T47D (cell line): ENCODE data around the gene FGFBP1.
"Not testable (repeated sequence)": the region's sequence is repeated elsewhere in the genome, so short reads cannot be mapped to it uniquely, and the experiment has no call there.

Experiments
- DNase-seq, 2 experiments: peaks; one replicate each; pipeline versions ENCODE4 v3.0.0 to v3.0.0-alpha.2; 2011 to 2012; ENCODE audit warnings: low read depth in 1 of 2, low spot score in 1 of 2
- JUND ChIP-seq: IDR thresholded peaks from 2 replicates; pipeline ENCODE4 v1.6.1; 2012; ENCODE audit warnings: low read depth
- in situ Hi-C: cut with HindIII; loops from 2 replicates; pipeline ENCODE4 v1.10.0; 2016; ENCODE audit warnings: low sequenced_read_pairs, low pct_unique_long_range_greater_than_20kb

Gene FGFBP1

DNA sequence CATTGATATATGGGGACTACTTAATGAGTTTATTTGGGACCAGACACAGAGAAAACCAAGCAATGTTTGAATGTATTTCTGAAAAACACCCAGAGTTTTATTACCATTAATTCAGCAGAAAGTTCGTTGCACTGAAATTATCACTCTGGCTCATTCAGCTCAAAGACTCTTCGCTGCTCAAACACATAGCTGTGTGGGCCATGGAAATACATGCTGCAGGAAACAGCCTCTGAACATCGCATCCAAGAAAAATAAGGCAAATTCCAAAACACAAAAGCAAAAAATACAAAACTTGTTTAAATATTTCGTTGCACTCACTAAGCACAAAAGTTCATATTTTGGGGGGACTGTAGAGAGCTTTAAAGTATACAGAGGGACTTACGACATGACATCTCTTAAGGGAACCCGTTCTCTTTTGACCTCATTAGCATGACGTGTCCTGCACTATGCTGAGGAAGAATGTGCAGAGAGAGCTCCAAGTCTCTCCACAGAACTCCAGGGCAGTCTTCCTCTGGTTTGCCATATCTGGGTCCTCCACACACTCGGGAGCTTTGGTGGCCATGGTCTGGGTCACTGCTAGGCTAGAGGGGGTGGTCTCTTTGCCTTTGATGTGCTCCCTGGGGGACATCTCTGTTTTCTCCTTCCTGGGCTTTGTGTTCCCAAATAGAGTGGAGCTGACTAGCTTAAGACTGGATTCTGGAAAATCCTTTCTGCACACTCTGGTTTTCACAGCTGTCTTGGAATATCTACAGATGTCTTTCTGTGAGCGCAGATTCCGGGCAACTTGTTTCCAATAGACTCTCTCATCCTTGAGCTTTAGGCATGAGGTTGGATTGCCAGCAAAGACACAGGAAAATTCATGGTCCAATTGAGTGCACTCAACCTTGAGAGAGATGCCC lies 2.8 kb downstream of the FGFBP1 start:
- in situ Hi-C loops, result no loop called here
- DNase-seq, result no peak
- no peak for TF ChIP-seq JUND

DNA sequence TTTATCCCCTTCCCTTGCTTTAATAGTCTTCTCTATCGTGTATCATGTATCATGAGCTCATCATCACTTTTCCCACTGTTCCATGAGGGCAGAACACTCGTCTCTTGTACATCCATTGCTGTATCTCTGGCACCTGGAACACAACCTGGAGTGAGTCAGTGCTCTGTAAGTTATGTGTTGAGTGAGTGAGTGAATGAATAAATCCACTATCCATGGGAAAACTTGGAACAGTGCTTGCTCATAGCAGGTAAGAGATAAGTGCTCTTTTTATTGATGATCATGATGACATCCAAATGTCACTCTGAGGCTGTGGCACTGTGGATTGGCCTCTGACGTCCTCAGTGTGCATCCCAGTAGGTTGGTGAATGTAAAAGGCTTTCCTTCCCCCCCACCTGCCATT lies 4.3 kb downstream of the FGFBP1 start:
- in situ Hi-C loops, result no loop called here
- TF ChIP-seq JUND, result no peak
- no peak for DNase-seq

DNA sequence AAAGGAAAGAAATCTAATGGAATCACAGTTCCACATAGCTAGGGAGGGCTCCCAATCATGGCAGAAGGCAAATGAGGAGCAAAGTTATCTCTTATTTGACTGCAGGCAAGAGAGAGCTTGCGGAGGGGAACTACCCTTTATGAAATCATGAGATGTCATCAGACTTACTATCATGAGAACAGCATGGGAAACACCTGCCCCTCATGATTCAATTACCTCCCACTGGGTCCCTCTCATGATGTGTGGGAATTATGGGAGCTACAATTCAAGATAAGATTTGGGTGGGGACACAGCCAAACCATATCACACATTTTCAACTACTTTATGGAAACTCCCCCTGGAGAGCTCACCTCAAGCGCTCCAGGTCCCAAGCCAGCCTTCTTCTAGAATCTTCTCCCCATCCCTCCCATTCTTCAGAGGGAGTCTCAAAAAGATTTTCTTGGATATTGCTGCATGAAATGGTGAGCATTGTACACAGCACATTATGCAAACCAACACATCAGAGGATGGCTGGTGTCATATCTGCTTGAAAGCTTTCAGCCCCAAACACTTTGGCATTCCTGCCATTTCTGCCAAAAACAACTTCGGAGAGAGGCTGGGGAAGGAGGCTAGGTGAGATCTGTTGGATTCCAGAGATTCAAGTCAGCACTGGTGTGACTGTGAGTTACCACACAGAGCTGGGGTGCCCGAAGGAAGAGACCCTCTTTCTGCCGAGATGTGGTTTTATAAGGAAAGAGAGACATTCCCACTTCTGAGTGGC lies 6.9 kb downstream of the FGFBP1 start:
- no peak for TF ChIP-seq JUND
- no peak for DNase-seq
- in situ Hi-C loops, result no loop called here

DNA sequence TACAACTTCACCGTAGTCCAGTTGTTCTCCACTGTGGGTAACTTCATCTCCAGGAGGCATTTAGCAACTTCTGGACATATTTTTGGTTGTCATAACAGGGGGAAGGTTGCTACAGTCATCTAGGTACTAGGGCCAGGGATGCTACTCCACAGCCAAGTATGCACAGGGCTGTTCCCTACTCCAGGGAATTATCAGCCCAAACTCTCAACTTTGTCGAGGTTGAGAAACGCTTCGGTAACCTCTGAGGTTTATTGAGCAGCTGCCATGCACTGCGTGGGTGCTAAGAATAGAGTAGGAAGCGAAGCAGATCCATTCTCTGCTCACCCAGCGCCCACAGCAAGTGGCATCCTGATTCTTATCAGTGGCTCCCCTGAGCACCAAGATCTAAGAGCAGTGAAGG lies 8.2 kb downstream of the FGFBP1 start:
- in situ Hi-C loops, result no loop called here
- DNase-seq, result no peak
- no peak for TF ChIP-seq JUND

DNA sequence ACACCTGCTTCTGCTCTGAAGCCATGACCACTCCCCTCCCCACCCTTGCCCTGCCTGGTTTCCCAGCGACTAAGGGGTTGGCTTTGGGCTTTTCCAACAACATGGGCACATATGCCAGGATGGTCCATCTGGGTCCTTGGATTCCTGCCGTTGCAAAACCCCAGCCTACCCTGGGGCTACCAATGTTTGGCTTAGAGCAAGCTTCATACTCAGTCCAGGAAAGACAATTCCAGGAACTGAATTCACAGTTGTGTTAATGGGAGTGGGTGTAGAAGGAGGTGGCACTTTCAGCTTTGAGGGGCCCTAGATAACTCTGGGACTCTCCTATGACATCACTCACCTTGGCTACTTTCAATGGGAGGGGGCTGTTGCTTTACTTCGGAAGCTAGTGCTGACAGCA lies 9.0 kb downstream of the FGFBP1 start:
- no peak for TF ChIP-seq JUND

DNA sequence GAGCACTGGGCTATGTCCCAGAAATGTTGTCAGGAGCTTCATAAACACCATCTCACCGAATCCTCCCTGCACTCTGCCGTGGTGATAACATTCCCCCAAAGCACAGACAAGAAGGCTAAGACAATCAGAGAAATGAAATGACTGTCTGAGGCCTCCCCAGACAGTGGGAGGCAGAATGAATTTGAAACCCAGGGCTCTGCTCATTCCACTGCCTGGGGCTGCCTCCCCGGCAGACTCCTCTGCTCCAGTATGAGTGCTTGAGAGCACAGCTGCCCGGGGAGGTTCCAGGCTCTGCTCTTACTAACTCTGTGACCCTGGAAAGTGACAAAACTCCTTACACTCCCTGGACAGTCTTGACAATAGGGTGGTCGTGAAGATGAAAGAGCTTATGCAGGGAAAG lies 9.7 kb downstream of the FGFBP1 start:
- in situ Hi-C loops, result no loop called here
- DNase-seq, result no peak
- no peak for TF ChIP-seq JUND

More for the DNA sequence above, 9.0 kb downstream of the FGFBP1 start:
- DNase-seq, result no peak
- in situ Hi-C loops, result no loop called here

DNA sequence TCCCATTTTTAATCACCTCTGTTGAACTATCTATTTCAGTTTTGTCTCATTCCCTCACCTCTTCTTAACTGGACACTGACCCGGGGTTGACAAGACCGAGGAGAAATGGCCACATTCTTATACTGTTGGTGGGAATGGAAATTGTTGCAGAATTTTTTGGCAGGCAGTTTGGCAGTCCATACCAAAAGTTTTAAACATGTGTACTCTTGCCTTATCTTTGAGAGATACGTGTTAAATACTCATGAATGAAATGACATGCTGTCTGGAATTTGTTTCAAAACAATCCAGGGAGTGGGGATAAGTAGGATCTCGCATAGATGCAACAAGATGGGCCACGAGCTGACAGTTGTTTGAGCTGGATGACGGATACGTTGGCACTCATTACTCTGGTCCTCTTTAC lies 12.1 kb downstream of the FGFBP1 start:
- TF ChIP-seq JUND, result no peak
- in situ Hi-C loops, result no loop called here
- DNase-seq, result no peak

DNA sequence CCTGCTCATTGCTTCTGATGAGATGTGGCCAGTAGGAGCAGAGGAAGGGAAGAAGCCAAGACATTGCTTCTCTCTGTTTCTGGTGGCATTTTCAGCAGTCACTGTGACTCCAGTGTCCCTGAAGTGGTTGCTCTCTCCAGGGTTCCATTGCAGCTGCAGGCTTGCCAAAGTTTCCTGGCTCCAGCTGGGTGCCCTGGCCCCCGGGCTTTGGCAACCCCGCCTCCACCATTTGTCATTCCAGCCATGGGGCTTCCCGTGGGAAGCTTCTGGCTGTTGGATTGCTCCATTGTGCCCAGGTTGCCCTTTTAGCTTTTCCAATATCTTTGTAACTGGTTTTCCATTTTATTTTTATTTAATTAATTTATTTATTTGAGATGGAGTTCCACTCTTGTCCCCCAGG lies 12.7 kb downstream of the FGFBP1 start:
- TF ChIP-seq JUND, result no peak
- no peak for DNase-seq
- in situ Hi-C loops, result no loop called here

DNA sequence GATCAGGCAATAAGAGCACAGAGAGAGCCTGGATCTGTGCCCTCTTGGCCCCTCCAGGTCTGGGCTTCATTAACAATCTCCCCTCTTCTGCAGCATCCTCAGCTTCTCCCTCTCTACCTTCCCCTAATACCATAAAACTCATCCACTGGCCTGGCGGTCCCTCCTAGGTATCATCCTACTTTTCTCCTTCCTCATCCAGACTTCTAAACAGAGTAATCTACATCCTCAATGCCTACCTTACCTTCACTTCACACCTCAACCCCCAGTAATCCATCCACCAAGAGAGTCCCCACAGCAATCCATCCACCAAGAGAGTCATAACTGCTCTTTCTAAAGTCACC lies 17.0 kb downstream of the FGFBP1 start:
- DNase-seq, result no peak
- in situ Hi-C loops, result no loop called here
- TF ChIP-seq JUND, result no peak

DNA sequence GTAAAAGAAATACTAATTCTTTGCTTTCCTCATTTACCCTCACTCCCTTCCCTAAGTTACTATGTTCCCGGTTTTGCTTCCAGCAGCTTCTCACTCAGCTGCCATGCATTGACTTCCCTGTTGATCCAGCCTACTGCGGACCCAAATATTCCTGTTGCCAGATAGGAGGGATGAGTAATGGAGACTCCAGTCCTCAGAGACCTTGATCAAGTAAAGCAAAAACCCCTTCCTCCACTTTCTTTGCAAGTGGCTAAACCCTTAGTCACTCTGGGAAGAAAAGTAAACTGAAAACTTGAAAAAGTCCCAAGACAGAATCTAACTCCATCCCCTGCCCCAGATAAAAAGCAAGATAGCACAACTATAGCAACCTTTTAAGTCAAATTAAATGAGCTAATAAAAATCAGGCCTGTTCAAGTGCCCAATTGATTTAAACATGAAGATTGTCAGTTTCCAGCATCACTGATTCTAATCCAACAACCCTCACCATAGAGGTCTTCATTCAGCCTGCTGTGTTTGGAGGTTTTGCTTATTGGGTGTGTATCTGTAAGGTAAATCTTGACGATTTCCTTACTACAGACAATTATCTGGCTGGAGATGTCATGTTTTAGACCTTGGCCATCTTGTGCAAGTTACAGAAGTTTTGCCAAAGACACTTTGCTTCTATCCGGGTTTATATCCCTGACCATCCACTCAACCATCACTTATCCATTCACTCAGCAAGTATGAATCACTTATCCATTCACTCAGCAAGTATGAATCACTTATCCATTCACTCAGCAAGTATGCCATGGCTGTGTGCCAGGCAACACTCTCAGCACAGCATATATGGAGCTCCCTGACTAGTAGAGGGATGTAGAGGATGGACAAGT lies 17.6 kb downstream of the FGFBP1 start:
- in situ Hi-C loops, result no loop called here
- DNase-seq, result peak in 1 of 2 experiments; percentile 30
- no peak for TF ChIP-seq JUND

DNA sequence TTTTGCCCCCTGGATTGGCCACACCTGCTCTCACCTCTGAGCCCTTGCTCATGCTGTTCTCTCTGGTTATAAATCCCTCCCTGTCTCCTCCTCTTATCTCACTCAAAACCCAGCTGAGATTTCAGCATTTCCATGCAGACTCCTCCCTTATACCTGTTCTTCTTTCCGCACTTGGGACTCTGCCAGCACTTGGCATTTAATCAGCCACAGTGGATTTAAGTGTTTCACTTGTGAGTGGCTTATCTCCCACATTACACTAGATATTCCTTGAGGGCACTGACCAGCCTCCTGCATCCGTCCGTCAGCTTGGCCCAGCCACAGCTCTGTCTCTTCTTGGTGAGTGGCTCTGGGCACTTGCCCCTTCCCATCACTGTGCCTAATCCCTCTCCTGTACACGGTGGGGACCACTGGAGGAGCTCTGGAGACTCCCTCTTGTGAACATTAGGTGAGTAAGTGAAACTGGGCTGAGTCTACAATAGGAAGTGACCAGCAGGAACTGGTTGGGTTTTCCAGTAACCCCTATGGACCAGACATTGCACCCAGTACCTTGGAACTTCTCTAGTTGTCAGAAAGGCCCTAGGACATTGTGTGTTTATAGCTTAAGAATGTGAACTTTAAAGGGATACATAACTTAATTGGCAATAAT lies 19.9 kb downstream of the FGFBP1 start:
- in situ Hi-C loops, result no loop called here
- TF ChIP-seq JUND, result no peak
- DNase-seq, result no peak

DNA sequence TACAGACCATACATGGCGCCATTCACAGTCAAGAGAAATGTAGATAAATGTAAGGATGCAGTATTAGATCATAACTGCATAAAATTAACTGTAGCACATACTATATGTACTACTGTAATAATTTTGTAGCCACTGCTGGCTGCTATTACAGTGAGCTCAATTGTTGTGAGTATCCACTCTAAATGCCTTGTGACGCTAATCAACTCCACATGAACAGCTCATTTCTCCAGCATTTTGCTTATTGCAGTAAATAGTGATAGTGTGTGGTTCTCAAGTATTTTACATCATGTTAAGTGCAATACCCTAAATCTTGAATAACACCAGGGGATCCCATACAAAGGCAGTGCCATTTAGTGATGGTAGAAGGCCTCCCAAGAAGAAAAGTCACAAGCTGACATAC lies 21.2 kb downstream of the FGFBP1 start:
- in situ Hi-C loops, result no loop called here
- DNase-seq, result no peak
- no peak for TF ChIP-seq JUND

DNA sequence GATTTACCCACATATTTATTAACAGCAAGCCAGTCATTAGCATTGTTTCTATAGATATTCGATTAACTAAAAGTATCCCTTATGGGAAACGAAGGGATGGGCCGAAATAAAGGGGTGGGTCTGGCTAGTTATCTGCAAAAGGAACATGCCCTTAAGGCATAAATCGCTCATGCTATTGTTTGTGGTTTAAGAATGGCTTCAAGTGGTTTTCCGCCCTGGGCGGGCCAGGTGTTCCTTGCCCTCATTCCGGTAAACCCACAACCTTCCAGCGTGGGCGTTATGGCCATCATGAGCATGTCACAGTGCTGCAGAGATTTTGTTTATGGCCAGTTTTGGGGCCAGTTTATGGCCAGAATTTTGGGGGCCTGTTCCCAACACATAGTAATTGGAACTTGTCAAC lies 22.2 kb downstream of the FGFBP1 start:
- in situ Hi-C loops, DNase-seq: not testable (repeated sequence)
